Fibroblast of mammary gland (primary cell): ENCODE data around the gene ZNF653.
"Not testable (repeated sequence)": the region's sequence is repeated elsewhere in the genome, so short reads cannot be mapped to it uniquely, and the experiment has no call there.

Experiments
- DNase-seq: peaks from one replicate; pipeline ENCODE4 v3.0.0-alpha.2; 2010; ENCODE audit warnings: low read depth
- H3K4me3 ChIP-seq: 2 replicates; pipeline ENCODE4 v1.5.1; 2011; ENCODE audit warnings: low read depth, mild to moderate bottlenecking, low read length, moderate library complexity; ENCODE audit not compliant: control insufficient read depth
- TF ChIP-seq, protein P1 (sequence below): conservative IDR thresholded peaks from 2 replicates; pipeline ENCODE4 v1.5.1; 2011; ENCODE audit warnings: low read depth, low read length, inconsistent platforms; ENCODE audit not compliant: control insufficient read depth, insufficient read depth

Gene ZNF653

DNA sequence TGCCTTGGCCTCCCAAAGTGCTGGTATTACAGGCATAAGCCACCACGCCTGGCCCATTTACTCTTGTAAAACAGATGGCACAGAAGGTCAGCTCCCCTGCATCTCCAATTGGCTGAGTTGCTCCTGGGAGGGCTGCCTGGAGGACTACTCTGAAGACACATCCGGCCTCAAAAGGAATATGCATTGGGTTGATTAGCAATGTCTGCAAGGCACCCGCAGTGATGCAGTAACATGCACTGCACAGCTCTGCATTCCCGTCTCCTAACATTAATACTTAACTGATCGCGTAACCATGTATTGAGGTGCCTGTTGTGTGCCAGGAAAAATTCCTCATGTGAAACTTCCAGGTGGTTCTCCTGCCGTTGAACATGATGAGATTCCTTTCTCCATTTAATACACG, 29.8 kb downstream of the ZNF653 start:
- no peak for DNase-seq
- TF ChIP-seq, protein P1, sequence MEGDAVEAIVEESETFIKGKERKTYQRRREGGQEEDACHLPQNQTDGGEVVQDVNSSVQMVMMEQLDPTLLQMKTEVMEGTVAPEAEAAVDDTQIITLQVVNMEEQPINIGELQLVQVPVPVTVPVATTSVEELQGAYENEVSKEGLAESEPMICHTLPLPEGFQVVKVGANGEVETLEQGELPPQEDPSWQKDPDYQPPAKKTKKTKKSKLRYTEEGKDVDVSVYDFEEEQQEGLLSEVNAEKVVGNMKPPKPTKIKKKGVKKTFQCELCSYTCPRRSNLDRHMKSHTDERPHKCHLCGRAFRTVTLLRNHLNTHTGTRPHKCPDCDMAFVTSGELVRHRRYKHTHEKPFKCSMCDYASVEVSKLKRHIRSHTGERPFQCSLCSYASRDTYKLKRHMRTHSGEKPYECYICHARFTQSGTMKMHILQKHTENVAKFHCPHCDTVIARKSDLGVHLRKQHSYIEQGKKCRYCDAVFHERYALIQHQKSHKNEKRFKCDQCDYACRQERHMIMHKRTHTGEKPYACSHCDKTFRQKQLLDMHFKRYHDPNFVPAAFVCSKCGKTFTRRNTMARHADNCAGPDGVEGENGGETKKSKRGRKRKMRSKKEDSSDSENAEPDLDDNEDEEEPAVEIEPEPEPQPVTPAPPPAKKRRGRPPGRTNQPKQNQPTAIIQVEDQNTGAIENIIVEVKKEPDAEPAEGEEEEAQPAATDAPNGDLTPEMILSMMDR: no peak

GRCh38 chr19:11475343-11475742, 30.3 kb downstream of the ZNF653 start:
- H3K4me3 ChIP-seq, DNase-seq: not testable (repeated sequence)

More for the DNA sequence above, 29.8 kb downstream of the ZNF653 start:
- no peak overlapping the region for H3K4me3 ChIP-seq

- H3K4me3 ChIP-seq: no peak overlapping the region
- no peak for DNase-seq
- TF ChIP-seq, protein P1: no peak
Measured at GRCh38 chr19:11473725-11474124, 31.9 kb downstream of the ZNF653 start.

- not testable (repeated sequence) for DNase-seq
Measured at GRCh38 chr19:11468266-11468845, 37.3 kb downstream of the ZNF653 start.

GRCh38 chr19:11465600-11465999, 40.0 kb downstream of the ZNF653 start:
- H3K4me3 ChIP-seq: no peak overlapping the region
- TF ChIP-seq, protein P1: no peak
- no peak for DNase-seq

More at GRCh38 chr19:11468266-11468845, 37.3 kb downstream of the ZNF653 start:
- H3K4me3 ChIP-seq: not testable (repeated sequence)

- DNase-seq: no peak
- TF ChIP-seq, protein P1: no peak
- H3K4me3 ChIP-seq: no peak overlapping the region
Measured at GRCh38 chr19:11464333-11465265, 41.0 kb downstream of the ZNF653 start.

- DNase-seq: no peak
- TF ChIP-seq, protein P1: no peak
- H3K4me3 ChIP-seq: no peak overlapping the region
Measured at GRCh38 chr19:11463391-11463790, 42.2 kb downstream of the ZNF653 start.
